HEK293T (cell line): ENCODE data around the gene OS9.
"Not testable (repeated sequence)": the region's sequence is repeated elsewhere in the genome, so short reads cannot be mapped to it uniquely, and the experiment has no call there.

Experiments
- FOXA1 ChIP-seq: fragments of 450-650 bp; IDR thresholded peaks from 2 replicates; pipeline ENCODE4 v1.6.1; 2016; ENCODE audit warnings: mild to moderate bottlenecking
- FOXM1 ChIP-seq: fragments of 450-650 bp; IDR thresholded peaks from 2 replicates; pipeline ENCODE4 v1.6.1; 2017; ENCODE audit warnings: mild to moderate bottlenecking, borderline replicate concordance
- HDGF ChIP-seq: fragments of 450-650 bp; IDR thresholded peaks from 2 replicates; pipeline ENCODE4 v1.6.1; 2017; ENCODE audit warnings: antibody characterized with exemption, borderline replicate concordance
- SP1 ChIP-seq: fragments of 450-650 bp; IDR thresholded peaks from 2 replicates; pipeline ENCODE4 v1.6.1; 2017
- TARDBP ChIP-seq: fragments of 450-650 bp; IDR thresholded peaks from 2 replicates; pipeline ENCODE4 v1.6.1; 2016

DNA sequence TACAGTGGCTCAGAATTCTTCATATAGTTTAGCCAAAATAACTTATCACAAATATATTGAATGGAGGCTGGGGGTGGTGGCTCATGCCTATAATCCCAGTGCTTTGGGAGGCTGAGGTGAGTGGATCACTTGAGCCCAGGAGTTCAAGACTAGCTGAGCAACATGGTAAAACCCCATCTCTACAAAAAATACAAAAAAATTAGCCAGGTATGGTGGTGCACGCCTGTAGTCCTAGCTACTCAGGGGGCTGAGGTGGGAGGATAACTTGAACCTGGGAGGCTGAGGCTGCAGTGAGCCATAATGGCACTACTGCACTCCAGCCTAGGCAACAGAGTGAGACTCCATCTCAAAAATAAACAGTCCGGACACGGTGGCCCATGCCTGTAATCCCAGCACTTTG, 22.1 kb upstream of the OS9 start:
- not testable (repeated sequence) for TF ChIP-seq FOXA1, FOXM1, HDGF, SP1, TARDBP
